GM19455 (cell line): Measurements from ENCODE around the gene FOXK1.
"Not testable (repeated sequence)": the region's sequence is repeated elsewhere in the genome, so short reads cannot be mapped to it uniquely, and the experiment has no call there.

Experiments used
- ATAC-seq: cut with Tn5 transposase; IDR thresholded peaks from one replicate; pipeline ENCODE4 v1.9.1; 2021; ENCODE audit not compliant: unreplicated experiment

The FOXK1 gene

GRCh38 chr7:4665661-4666060 lies 16.4 kb upstream of the FOXK1 start:
- no peak for ATAC-seq

GRCh38 chr7:4667776-4668509 lies 14.2 kb upstream of the FOXK1 start:
- no peak for ATAC-seq

- ATAC-seq: no peak
Measured at GRCh38 chr7:4668510-4668847, 13.6 kb upstream of the FOXK1 start.

GRCh38 chr7:4670791-4671190 lies 11.3 kb upstream of the FOXK1 start:
- ATAC-seq: no peak

- ATAC-seq: no peak
Measured at GRCh38 chr7:4675771-4676367, 6.2 kb upstream of the FOXK1 start.

- ATAC-seq: not testable (repeated sequence)
Measured at GRCh38 chr7:4677518-4677917, 4.6 kb upstream of the FOXK1 start.

- ATAC-seq: no peak
Measured at GRCh38 chr7:4681218-4681851, 760 bp upstream of the FOXK1 start.

- peak; percentile 43 for ATAC-seq
Measured at GRCh38 chr7:4682621-4683042, 537 bp downstream of the FOXK1 start.

GRCh38 chr7:4683043-4683883 lies 1.2 kb downstream of the FOXK1 start:
- ATAC-seq: no peak

- ATAC-seq: no peak
Measured at GRCh38 chr7:4683884-4684565, 1.9 kb downstream of the FOXK1 start.

GRCh38 chr7:4684846-4685245 lies 2.8 kb downstream of the FOXK1 start:
- ATAC-seq: no peak

GRCh38 chr7:4685676-4686075 lies 3.6 kb downstream of the FOXK1 start:
- ATAC-seq: not testable (repeated sequence)

- no peak for ATAC-seq
Measured at GRCh38 chr7:4687956-4688355, 5.9 kb downstream of the FOXK1 start.

GRCh38 chr7:4689151-4689550 lies 7.1 kb downstream of the FOXK1 start:
- ATAC-seq: no peak

GRCh38 chr7:4689668-4690067 lies 7.6 kb downstream of the FOXK1 start:
- ATAC-seq: no peak

- no peak for ATAC-seq
Measured at GRCh38 chr7:4690953-4691856, 9.1 kb downstream of the FOXK1 start.

- ATAC-seq: no peak
Measured at GRCh38 chr7:4692055-4692454, 10.0 kb downstream of the FOXK1 start.

GRCh38 chr7:4692622-4693021 lies 10.5 kb downstream of the FOXK1 start:
- ATAC-seq: not testable (repeated sequence)

GRCh38 chr7:4693152-4693551 lies 11.1 kb downstream of the FOXK1 start:
- no peak for ATAC-seq

- ATAC-seq: no peak
Measured at GRCh38 chr7:4693749-4694148, 11.7 kb downstream of the FOXK1 start.
